ENCODE measurements around the gene C10orf90.

- TF ChIP-seq CTCF (IDR thresholded peaks at IDR 0.05; ENCODE audit: low read length) (no peak), EZH2 (IDR thresholded peaks at IDR 0.05; ENCODE audit: borderline replicate concordance, low read length) (no peak)
These were observed 83.6 kb downstream of the C10orf90 start for GRCh38 chr10:126586878-126587277.
